NCI-H2081 (cell line): ENCODE measurements around the gene SEC16B.

Experiments used
- DNase-seq, 2 experiments: peaks; one replicate each; lab custom pipeline; 2025; lab: John Stamatoyannopoulos, UW

Gene SEC16B

DNA sequence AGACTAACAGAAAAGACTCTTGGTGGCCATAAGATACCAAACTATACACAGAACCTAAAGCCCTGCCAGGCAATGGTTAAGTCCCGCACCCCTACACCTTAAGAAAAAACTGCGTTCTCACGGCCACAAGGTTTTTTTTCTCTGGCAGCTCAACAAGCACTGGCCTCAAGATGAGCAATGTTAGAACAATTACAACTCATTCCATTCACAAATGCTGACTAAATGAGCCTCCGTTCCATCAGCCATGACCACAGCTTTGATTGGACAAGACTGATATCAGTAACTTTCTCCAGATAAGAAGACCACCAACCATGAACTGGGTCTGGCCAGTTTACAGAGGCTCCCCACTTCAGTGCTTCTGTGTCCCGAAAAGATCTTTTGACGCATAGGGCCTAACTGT lies 31.9 kb downstream of the SEC16B start:
- DNase-seq, result no peak

DNA sequence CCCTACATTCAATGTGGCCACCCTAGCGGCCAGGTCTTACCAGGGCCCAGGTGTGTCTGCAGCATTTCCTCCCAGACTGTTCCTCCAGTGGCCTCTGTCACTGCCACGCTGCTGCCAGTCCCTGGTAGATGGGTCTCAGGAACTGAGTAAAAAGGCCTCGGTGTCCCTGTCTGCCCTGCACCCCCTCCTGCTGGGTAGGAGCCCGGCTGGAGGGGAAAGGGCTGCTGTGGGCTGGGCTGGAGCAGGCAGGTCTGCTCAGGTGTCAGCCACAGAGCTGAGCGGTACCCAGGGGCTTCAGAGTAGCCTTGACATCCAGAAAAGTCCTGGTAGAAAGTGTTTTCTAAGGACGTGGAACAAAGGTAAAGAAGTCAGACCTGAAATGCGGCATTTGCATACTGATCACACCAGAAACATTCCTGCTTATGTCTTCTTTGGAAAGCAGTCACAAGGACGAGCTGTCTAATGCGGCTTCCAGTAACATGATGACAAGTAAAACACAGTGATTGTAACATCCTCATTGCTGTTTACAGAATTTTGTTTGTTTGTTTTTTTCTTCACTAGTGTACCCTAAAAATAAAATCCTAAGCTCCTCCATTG lies 32.6 kb downstream of the SEC16B start:
- no peak for DNase-seq

DNA sequence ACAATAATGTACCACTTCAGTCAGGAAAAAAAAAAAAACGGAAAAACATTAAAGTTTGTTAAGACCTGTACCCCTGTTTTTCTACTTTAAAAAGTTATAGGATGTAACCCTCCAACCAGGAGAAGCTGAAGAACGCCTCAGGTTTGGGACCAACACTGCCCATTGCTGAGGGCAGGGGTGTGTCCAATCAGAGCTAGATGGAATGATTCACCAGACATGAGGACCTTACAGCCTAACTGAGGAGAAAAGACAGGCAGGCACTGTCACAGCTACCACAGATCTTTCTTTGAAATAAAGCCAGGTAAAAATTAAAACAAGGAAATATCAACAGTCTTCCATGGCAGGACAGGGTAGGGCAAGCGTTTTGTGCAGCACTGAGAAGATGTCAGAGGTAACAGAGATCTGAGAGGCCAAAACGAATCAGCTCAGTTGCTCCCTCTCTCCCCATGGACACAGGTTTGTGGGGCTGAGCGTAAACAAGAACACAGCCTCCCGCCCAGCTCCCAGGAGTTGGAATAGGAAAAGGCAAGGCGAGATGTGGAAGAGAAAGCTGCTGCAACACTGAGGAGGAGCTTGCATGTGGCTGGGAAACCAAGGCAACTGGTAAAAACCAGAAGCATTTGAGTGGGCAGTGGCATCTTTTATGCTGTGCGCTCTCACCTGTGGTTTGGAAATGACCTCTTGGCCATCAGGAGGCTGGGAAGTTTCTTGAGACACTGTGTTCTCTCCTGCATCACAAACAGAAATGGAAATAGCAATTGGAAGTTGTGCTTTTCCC lies 34.0 kb downstream of the SEC16B start:
- no peak for DNase-seq

DNA sequence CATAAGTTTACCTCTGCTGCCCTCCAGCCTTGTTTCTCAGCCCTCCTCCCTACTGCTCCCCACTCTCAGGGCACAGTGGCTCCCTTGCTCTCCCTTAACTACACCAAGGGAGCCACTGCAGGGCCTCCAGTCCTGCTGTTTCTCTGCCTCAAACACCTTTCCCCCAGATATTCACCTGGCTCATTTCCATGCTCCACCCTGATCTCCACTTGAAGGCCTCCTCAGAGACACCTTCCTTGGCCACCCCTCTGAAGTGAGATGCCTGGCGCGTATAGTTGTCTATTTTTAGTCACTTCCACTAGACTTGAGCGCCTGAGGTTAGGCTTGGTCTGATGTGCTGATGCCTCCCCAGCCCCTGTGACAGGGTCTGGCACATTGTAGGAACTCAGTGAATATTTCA lies 34.9 kb downstream of the SEC16B start:
- DNase-seq, result no peak

DNA sequence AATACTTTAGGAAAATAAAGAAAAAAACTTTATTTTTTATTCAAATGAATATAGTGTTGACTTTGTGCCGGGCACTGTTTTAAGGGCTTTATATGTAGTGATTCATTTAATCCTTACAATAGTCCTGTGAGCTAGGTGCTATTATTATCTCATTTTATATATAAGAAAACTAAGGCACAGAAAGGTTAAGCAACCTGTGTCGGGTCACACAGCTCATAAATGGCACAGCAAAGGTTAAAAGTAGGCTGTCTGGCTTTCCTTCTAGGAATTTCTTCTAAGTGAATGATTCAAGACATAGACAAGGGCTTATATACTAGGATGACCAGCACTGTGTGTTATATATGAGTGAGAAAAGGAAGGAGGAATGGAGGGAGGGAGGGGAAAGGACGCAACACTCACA lies 35.4 kb downstream of the SEC16B start:
- no peak for DNase-seq

DNA sequence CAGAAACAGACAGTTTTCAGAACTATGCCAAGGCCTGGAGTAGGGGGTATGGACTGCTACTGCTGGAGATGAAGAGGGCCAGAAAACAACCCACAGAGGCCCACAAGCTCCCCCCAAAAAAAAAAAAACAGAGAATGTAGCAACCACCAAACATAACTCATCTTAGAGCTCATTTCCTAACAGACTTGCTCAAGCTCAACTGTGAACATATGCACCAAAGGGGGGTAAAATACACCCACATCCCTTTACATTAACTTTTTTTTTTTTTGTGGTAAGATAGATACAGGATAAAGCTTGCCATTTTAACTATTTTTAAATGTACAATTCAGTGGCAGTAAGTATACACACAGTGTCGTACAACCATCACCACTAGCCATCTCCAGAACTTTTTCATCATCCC lies 36.0 kb downstream of the SEC16B start:
- no peak for DNase-seq

DNA sequence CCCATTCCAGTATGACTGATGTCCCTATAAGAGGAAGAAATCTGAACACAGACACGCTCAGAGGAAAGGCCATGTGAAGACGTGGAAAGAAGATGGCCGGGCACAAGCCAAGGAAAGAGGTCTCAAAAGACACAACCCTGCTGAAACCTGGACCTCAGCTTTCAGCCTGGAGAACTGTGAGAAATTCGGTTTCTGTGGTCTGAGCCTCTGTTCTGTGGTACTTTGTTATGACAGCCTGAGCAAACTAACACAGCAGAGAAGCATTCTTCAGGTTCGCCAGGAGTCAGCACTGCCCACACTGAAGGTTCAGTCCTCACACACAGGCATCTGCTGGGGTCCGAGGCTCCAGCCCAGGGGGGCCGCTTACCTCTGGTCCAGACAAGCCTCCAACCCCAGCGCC lies 37.7 kb downstream of the SEC16B start:
- no peak for DNase-seq

DNA sequence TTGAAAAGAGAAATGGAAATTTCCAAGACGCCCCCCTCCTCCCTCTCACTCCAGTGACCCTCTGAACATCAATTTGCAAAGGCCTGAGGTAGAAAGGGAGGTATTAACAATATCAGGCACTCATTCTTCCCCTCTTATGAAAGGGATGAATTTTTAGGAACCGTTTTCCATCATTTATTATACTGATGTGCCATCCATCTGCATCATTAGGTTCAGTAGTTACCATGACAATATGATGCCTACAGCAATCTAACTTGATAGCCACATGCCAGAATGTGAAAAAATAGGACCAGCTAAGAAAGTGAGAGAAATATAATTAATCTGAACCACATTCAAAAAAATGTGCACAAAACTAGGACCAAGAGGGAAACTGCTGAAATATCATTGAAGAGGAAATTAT lies 40.9 kb downstream of the SEC16B start:
- DNase-seq, result no peak

DNA sequence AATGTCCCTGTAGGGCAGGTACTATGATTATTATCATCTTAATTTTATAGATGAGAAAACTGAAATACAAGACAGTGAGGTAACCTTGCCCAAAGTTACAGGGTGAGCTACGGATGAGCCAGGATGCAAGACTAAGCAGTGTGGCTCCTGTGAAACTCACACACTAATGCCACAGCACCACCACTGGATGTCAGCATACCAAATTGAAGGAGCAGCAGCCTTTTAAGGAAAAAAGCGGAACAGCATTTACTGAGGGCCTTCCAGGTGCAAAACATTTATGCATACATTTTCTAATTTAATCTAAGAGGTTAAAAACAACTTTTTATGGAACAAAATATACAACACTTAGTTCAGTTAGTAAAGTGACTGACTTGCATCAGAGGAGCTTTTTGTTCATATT lies 41.7 kb downstream of the SEC16B start:
- no peak for DNase-seq

DNA sequence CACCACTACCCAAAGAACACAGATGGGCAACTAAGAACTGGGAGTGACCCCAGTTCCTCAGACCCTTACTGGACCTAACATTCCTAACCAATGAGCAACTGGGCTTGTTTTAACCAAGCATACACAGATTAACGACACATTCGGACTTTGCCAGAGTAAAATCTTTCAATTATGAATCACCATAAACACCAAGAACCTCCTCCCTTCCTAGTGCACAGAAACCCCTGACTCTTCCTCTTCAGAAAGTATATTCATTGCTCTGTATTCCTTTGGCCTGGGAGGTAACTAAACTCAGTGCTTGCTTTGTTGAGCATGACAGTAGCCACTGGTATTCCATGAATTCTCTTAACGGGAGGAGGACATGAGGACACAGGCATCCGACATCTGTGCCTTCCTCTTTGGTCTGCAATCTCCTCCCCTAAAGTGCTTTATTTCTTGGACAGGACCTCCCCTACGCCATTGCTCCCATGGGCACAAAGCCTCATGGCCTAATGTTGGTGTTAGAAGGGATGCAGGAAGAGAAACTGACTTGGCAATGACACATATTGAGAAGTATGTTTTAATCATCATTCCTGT lies 42.7 kb downstream of the SEC16B start:
- no peak for DNase-seq

DNA sequence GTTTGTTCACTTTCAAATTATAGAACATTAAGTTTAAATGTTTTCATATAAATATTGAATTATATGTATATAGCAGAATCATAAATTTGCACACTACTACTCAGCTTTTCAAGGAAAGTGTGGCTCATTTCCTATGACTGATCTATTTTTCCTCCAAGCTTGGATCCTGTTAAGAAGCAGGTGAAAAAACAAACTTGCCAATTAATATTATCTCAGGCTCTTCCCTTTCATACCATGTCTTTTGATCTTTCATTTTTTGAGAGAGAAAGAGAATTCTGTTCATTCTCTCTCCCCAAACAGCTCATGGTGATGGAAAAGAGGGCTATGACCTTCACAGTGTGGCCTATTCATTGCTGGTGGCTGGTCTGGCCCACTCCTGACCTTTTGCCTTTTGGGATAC lies 43.7 kb downstream of the SEC16B start:
- DNase-seq, result no peak

DNA sequence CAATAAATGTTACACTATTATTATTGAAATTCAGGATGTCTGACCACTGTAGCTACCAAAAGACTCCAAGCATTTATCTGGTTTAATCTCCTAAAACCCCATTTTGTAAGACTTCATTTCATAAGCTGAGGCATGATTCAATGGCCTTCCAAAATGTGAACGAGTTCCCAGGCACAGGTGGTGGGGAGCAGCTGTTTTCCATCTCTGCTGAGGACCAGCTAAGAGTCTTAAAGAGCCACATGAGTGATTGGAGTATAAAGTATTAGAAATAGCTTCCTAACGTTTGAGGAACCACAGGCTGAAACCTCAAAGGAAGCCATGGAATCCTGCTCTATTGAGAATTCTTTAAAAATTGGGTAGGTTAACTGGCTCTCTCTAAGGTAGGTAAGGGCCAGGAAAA lies 44.9 kb downstream of the SEC16B start:
- DNase-seq, result no peak

DNA sequence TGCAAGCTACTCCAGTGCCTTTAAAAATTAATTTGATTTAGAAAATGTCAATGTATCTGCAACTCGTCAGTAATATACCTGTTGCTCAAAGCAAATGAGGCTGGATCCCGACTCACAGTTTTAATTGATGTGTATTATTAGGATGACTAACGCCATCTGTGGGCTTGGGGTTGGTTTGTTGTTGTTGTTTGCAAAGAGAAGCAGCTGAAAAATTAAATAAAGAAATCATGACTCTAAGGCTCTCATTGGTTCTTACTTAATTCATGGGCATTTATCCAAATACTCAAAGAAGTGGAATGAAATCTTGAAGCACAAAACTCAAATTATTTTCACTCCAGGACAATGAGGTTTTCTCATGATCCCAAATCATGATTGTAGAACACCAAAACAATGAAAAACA lies 46.4 kb downstream of the SEC16B start:
- no peak for DNase-seq

DNA sequence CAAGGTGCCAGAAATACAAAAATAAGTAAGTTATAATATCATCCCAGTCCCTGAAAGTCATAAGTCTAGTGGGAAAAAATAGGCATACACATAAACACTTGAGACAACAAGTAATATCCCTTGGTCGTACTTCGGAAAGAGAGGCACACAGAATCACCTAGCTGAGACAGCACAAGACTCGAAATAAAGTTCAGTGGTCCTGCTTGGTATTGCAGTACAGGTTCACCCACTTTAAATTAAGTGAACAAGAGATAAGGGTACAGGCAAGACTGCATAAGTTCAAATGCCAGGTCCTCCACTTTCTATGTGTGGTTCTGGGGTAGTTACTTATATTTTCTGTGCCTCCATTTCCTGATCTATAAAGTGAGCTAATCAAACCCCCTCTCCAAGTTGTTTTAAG lies 47.6 kb downstream of the SEC16B start:
- no peak for DNase-seq

DNA sequence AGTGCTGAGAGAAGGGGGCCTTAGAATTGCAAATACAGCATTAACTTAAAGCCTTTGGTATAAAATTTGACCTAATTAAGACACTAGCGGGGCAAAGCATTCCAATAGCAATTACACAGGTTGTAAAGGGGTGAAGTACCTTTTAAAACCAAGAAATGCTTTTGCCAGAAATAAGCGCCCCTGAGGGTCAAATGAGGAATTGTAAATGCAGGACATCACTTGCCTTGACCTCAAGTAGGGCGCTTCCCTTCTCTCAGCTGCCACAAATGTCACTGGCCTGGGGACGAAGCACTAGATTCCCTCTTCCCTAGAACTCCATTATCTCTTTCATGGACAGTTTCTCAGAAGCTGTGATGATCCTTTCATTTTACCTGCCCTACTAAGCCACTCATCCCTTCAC lies 48.3 kb downstream of the SEC16B start:
- no peak for DNase-seq

DNA sequence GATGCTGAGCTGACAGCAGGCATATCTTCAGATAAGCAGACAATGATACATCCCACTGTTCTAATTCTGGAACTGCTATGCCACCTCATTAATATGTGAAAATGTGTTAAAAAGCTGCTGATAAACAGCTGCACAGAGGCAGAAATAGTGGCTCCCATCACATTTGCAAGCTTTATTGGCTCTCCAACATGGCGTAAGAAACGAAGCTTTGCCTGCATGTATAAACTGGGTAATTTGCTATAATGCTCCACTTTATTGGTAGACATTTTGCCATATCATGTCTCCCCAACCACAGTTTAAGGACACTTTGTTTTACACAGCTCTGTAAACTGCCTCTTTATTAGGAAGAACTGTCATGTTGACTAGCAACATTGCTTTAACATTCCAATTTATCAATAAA lies 49.8 kb downstream of the SEC16B start:
- DNase-seq, result no peak

DNA sequence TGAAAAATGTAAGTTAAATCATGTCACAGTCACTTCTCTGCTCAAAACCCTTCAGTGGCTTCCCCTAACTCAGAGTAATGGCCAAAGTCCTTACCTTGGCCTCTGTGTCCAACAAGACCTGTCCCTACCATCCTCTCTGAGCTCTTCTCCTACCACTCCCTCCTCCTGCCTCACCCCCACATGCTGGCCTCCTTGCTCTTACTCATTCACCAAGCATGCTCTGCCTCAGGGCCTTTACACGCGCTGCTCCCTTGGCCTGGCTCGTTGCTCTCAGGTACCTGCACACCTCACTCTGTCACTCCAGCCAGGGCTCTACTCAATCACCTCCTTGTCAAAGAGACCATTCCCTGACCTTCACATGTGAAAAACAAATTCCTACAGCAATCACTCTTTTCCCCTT lies 54.2 kb downstream of the SEC16B start:
- no peak for DNase-seq

DNA sequence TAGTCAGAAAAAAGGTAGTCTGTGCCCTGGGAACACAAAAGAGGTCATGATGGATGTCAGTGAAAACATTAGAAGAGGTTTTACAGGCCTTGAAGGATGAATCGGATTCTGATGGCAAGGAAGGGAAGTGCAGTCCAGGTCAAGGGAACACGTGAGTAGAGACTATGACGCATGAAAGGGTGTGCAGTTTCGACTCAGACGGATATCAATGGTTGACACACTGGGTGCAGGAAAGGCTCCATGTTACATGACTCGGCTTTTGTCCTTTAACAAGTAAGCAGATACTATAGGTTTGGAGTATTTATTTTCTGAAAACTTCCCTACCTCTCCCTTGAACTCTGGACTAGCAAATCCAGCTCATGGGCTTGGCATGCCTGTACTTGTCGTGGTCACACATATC lies 55.3 kb downstream of the SEC16B start:
- DNase-seq, result no peak

DNA sequence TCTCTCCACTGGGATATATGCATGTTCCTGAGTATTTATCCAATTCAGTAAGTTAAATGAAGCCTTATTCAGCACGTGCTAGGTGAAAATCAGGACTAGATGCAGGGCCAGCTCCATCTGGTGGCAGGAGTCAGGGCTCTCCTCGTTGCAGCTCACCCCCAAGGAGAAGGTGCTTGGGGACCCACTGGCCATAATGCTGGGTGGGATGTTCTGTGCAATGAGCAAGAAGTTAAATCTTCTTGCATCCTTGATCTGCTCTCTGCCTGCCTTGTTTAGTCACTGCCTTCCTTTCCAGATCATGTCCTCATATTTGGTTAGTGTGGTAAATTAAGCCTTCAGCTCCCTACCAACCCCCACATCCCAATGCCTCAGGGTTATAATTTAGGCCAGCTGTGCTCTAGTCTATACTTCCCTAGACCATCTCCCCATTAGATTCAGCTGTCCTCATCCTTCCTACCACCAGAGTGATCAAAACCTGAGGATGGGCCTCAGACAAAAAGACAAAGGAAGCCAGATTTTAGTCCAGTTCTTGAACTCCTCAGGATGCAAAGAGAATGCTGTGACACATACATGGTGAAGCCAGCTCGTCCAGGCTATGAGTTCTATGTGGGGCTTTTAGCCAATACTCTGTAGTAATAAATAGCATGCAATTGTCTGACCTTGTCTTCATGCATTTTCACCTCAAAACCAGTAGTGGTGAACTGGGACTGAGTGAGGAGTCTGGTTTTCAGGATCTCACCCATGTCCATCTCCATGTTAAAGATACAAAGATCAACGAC lies 55.9 kb downstream of the SEC16B start:
- peak in 1 of 2 experiments; percentile 28 for DNase-seq

DNA sequence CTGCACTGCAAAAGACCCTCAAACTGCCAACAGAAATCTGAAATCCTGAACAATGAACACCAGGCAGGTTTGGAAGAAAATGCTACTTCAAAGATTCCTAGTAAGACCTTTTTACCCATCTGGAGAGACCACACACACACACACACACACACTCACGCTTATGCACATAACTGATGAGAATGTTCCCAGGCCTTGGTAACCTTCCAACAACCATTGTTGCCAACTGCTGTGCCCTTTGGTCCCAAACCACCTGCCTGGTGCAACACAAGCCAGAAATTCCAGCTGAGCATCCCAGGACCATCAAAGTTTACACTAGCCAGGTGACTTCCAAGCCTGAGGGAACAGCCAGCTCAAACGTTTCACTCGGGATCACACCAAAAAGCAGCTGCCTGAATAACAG lies 56.9 kb downstream of the SEC16B start:
- peak in 1 of 2 experiments; percentile 57 for DNase-seq

DNA sequence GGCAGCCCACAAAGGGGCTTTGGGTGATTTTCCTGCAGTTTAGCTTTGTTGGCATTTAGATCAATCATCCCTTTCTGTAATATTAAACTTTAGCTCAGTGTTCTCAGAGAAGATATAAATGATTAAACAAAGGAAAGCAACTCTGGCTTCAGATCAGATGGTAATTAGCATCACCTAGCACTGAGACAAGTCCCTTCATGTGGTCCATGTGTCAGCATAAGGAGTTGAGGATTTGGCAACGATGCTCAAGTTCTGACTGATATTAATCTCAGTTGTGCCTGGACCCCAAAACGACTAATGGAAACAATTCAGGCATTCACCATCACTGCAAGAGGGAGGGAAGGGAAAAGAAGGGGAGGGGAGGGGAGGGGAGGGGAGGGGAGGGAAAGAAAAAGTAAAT lies 60.4 kb downstream of the SEC16B start:
- no peak for DNase-seq

DNA sequence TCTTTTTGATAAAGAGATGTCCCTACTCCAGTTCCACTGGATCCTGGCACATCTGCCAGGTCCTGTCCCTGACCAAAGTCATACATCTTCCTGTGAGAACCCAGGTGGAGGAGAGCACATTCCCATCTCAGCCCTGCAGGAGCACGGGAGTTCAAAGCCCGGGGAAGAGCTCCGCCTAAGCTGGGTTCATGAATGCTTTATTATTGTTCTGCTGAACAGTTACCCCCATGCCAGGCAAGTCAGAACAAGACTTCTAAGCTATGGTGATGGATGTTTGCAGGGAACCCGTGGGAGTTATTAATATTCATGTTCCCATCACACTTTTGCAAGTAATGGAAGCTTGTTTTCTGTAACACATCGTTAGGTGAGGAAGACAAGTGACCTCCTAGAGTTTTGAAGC lies 62.9 kb downstream of the SEC16B start:
- DNase-seq, result no peak

DNA sequence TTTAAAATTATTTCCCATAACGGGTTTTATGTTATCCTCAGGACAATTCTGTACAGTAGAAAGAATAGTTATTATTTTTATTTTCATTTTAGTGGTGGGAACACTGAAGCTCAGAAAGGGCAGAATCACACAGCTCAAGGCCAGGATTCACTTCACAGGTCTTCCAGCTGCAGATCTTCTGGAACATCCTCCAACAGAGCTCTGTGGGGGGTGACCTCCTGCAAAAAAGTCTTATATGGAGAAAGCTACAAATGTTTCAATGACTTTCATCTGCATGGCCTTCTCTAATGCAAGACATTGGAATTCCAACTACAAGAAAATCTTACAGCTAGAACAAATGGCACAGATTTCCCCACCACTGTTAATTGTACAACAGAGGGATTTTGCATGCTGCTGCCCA lies 64.2 kb downstream of the SEC16B start:
- no peak for DNase-seq
